Heart left ventricle (tissue), 13 donors: ENCODE data around the gene PHF11.

Source experiments
- CTCF ChIP-seq, 12 donors: fragments of 200-600 bp; sonication (generic) in 4 of 12; IDR thresholded peaks; one replicate each; pipeline versions ENCODE4 v1.5.0 to v1.8.0; 2018 to 2022; ENCODE audit warnings: antibody characterized with exemption in 12 of 12, mild to moderate bottlenecking in 5 of 12
- POLR2A ChIP-seq, 2 donors: fragments of 450-650 bp; IDR thresholded peaks; one replicate each; pipeline ENCODE4 v1.6.1; 2017; ENCODE audit warnings: antibody characterized with exemption in 2 of 2, mild to moderate bottlenecking in 2 of 2, moderate library complexity in 2 of 2
- donor health status: ischemic (EF 13 %, LVEDD 7.1; RV severe dilation, severe dysfunction).
- donor health status: DM: no; HTN: yes; CAD: no.
- donor health status: DM: no; HTN: no; CAD: no.
- donor health status: ischemic (EF 25% LVEDD 6.9; RV normal size, moderate dysfunction).
- donor health status: ischemic (EF 25% LVEDD 5.7; RV mildly dilated, moderate dysfunction).
- donor health status: ischemic (EF 35%, LVEDD 5.7; RV mildly dilated, moderate dysfunction).
- donor health status: nonischemic (EF 11% LVEDD 7.7; RV severe dilation, severe dysfunction).
- donor health status: DM: yes; HTN: yes; CAD: no.
- donor health status: PGD.
- donor health status: ischemic (EF 29% LVEDD 5.4; RV normal size, mild dysfunction).
- donor health status: nonischemic (EF 23%, LVEDD 6.1; RV moderate dilation, normal function).

- TF ChIP-seq CTCF (IDR thresholded peaks at IDR 0.05) (no peak), POLR2A (IDR thresholded peaks at IDR 0.05) (no peak)
Measured at GRCh38 chr13:49569993-49570689, 74.4 kb downstream of the PHF11 start.
